Caco-2 (cell line): Measurements from ENCODE around the gene PPP2R5E. TPM values are rescaled to one million over a fixed set of nuclear protein-coding genes. Genes with fewer than 3 reads are reported as not detected.

ENCODE experiments used
- BruUV-seq: library from RNA; stranded (reverse); fragments of 400-500 nt; replicated peaks from 2 replicates; lab custom pipeline; 2021; lab: Mats Ljungman, UMichigan
- CTCF ChIA-PET: fragments of 300-600 bp; sonication (Branson Sonifier 250); formaldehyde crosslinking; loops from one replicate; lab custom pipeline; 2022; ENCODE audit warnings: antibody characterized with exemption; lab: Charles Lee
- POLR2A ChIA-PET: fragments of 300-600 bp; sonication (Branson Sonifier 250); formaldehyde crosslinking; loops from one replicate; lab custom pipeline; 2022; ENCODE audit warnings: antibody characterized with exemption; lab: Charles Lee
- DNase-seq, 2 experiments: peaks; one replicate each; pipeline versions ENCODE4 v3.0.0 to v3.0.0-alpha.2; 2020 to 2022
- H3K27me3 ChIP-seq: replicated peaks from 2 replicates; pipeline ENCODE4 v1.6.0; 2011; ENCODE audit warnings: low read length; ENCODE audit not compliant: control insufficient read depth, insufficient read depth
- H3K36me3 ChIP-seq: 2 replicates; pipeline ENCODE4 v1.5.1; 2011; ENCODE audit warnings: low read length; ENCODE audit not compliant: control insufficient read depth, insufficient read depth
- H3K4me1 ChIP-seq: fragments of 250-450 bp; sonication (Bioruptor Pico); 2 replicates; pipeline ENCODE4 v1.5.1; 2020; ENCODE audit warnings: mild to moderate bottlenecking
- H3K4me3 ChIP-seq: 2 replicates; pipeline ENCODE4 v1.5.1; 2011; ENCODE audit warnings: low read depth, mild to moderate bottlenecking, control low read depth, low read length
- H3K9me3 ChIP-seq: fragments of 250-450 bp; sonication (Bioruptor Pico); 2 replicates; pipeline ENCODE4 v1.5.1; 2020; ENCODE audit warnings: mild to moderate bottlenecking, moderate library complexity
- H3K27ac Mint-ChIP-seq: one replicate; pipeline ENCODE4 v1.8.0; 2022; ENCODE audit warnings: mixed read lengths; ENCODE audit not compliant: unreplicated experiment
- H3K27me3 Mint-ChIP-seq: one replicate; pipeline ENCODE4 v1.8.0; 2022; ENCODE audit warnings: mixed read lengths; ENCODE audit not compliant: insufficient read depth, unreplicated experiment
- H3K36me3 Mint-ChIP-seq: one replicate; pipeline ENCODE4 v1.8.0; 2022; ENCODE audit warnings: mild to moderate bottlenecking, mixed read lengths; ENCODE audit not compliant: insufficient read depth, unreplicated experiment
- H3K4me1 Mint-ChIP-seq: one replicate; pipeline ENCODE4 v1.8.0; 2022; ENCODE audit warnings: low read depth, mixed read lengths; ENCODE audit not compliant: unreplicated experiment
- H3K4me3 Mint-ChIP-seq: one replicate; pipeline ENCODE4 v1.8.0; 2022; ENCODE audit warnings: mild to moderate bottlenecking, moderate library complexity, mixed read lengths; ENCODE audit not compliant: unreplicated experiment
- H3K9me3 Mint-ChIP-seq: one replicate; pipeline ENCODE4 v1.8.0; 2022; ENCODE audit warnings: mixed read lengths; ENCODE audit not compliant: unreplicated experiment
- intact Hi-C: fragments of 100-400 bp; cut with micrococcal nuclease; formaldehyde crosslinking; loops from one replicate; pipeline ENCODE4 v1.10.0; 2022; ENCODE audit not compliant: unreplicated experiment
- total RNA-seq: library from RNA; stranded (reverse); gene quantifications from 2 replicates; pipeline ENCODE4 v1.2.3, GENCODE V29; 2022
- TF ChIP-seq, protein P1 (sequence below), 2 experiments: fragments of 200-600 bp in 1 of 2; IDR thresholded peaks; 1 replicate in 1 of 2; 2 replicates in 1 of 2; pipeline versions ENCODE4 v1.5.1 to v1.8.0; 2011 to 2022; ENCODE audit warnings: antibody characterized with exemption in 1 of 2, control low read depth in 1 of 2, inconsistent platforms in 1 of 2, low read depth in 1 of 2, low read length in 1 of 2, mild to moderate bottlenecking in 1 of 2, moderate library complexity in 1 of 2; ENCODE audit not compliant: insufficient read depth in 1 of 2, severe bottlenecking in 1 of 2, unreplicated experiment in 1 of 2

The PPP2R5E gene
- total RNA-seq, 1 experiment from 2014 or later: 58.6 TPM

GRCh38 chr14:63487724-63488123, 55.5 kb downstream of the PPP2R5E start:
- POLR2A ChIA-PET: no interaction called here
- Histone ChIP-seq H3K9me3 (no peaks in the 10 kb centered on the region), H3K4me3 (no peak overlapping the region), H3K4me1 (0 out of 2 replicates have a peak, but pooled peaks cover under 1% of the 10 kb centered on the region), H3K27me3 (no peaks in the 10 kb centered on the region), H3K36me3 (no peaks in the 10 kb centered on the region)
- Mint-ChIP-seq H3K36me3 (peaks cover 5% of the 10 kb centered on the region), H3K4me1 (peaks cover 18% of the 10 kb centered on the region), H3K9me3 (no peaks in the 10 kb centered on the region), H3K4me3 (no peak overlapping the region), H3K27ac (no peak overlapping the region), H3K27me3 (no peaks in the 10 kb centered on the region)
- BruUV-seq: no TSS peak
- CTCF ChIA-PET: no interaction called here
- TF ChIP-seq, protein P1, sequence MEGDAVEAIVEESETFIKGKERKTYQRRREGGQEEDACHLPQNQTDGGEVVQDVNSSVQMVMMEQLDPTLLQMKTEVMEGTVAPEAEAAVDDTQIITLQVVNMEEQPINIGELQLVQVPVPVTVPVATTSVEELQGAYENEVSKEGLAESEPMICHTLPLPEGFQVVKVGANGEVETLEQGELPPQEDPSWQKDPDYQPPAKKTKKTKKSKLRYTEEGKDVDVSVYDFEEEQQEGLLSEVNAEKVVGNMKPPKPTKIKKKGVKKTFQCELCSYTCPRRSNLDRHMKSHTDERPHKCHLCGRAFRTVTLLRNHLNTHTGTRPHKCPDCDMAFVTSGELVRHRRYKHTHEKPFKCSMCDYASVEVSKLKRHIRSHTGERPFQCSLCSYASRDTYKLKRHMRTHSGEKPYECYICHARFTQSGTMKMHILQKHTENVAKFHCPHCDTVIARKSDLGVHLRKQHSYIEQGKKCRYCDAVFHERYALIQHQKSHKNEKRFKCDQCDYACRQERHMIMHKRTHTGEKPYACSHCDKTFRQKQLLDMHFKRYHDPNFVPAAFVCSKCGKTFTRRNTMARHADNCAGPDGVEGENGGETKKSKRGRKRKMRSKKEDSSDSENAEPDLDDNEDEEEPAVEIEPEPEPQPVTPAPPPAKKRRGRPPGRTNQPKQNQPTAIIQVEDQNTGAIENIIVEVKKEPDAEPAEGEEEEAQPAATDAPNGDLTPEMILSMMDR (IDR thresholded peaks at IDR 0.05; ENCODE audit: insufficient read depth in 1 of 2, low read depth in 1 of 2, low read length in 1 of 2, severe bottlenecking in 1 of 2, unreplicated experiment in 1 of 2): no peak
- intact Hi-C loops: no loop called here
- DNase-seq: no peak

DNA sequence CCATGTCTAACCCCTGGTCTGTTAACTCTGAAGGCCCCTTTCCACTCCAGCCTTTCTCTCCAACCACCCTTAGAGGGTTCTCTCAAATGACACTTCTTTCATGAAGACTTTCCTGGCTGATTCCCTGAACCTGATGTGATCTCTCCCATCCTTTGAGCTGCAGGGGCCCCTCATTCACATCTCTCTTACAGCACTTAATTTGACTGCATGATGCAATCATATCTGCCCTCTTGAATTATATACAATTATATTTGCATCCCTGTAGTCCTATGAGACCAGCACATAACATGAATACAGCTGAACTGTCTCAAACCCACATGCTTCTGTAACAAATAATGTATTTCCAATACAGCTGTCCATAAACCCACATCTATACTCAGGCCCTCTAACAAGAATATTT, 56.4 kb downstream of the PPP2R5E start:
- Histone ChIP-seq H3K36me3 (no peaks in the 10 kb centered on the region), H3K4me1 (peaks cover 7% of the 10 kb centered on the region; the same call in 1 of the 2 replicates), H3K4me3 (no peak overlapping the region), H3K9me3 (no peaks in the 10 kb centered on the region), H3K27me3 (no peaks in the 10 kb centered on the region)
- Mint-ChIP-seq H3K4me1 (peaks cover 20% of the 10 kb centered on the region), H3K36me3 (peaks cover 7% of the 10 kb centered on the region), H3K4me3 (no peak overlapping the region), H3K27ac (peak overlapping the region; percentile 11), H3K9me3 (no peaks in the 10 kb centered on the region), H3K27me3 (no peaks in the 10 kb centered on the region)
- TF ChIP-seq, protein P1 (IDR thresholded peaks at IDR 0.05; ENCODE audit: insufficient read depth in 1 of 2, low read depth in 1 of 2, low read length in 1 of 2, severe bottlenecking in 1 of 2, unreplicated experiment in 1 of 2): no peak
- BruUV-seq: TSS peak; percentile 25
- no peak for DNase-seq
- POLR2A ChIA-PET: no interaction called here
- CTCF ChIA-PET: no interaction called here
- intact Hi-C loops: no loop called here

- H3K4me1 ChIP-seq: peaks cover 7% of the 10 kb centered on the region; the same call in 1 of the 2 replicates
- H3K9me3 ChIP-seq: no peaks in the 10 kb centered on the region
- ChIA-PET POLR2A (no interaction called here), CTCF (no interaction called here)
- no peaks in the 10 kb centered on the region for H3K27me3 Mint-ChIP-seq
- BruUV-seq: no TSS peak
- no peaks in the 10 kb centered on the region for H3K36me3 ChIP-seq
- H3K27ac Mint-ChIP-seq: no peak overlapping the region
- peaks cover 20% of the 10 kb centered on the region for H3K4me1 Mint-ChIP-seq
- H3K27me3 ChIP-seq: no peaks in the 10 kb centered on the region
- no peak overlapping the region for H3K4me3 Mint-ChIP-seq
- no peak overlapping the region for H3K4me3 ChIP-seq
- H3K9me3 Mint-ChIP-seq: no peaks in the 10 kb centered on the region
- TF ChIP-seq, protein P1 (IDR thresholded peaks at IDR 0.05; ENCODE audit: insufficient read depth in 1 of 2, low read depth in 1 of 2, low read length in 1 of 2, severe bottlenecking in 1 of 2, unreplicated experiment in 1 of 2): no peak
- no peak for DNase-seq
- intact Hi-C loops: no loop called here
- peaks cover 13% of the 10 kb centered on the region for H3K36me3 Mint-ChIP-seq
These were observed 59.9 kb downstream of the PPP2R5E start for GRCh38 chr14:63483315-63483714.
